OCI-LY7 (cell line): Measurements from ENCODE around the gene MAP4K1. TPM values are rescaled to one million over a fixed set of nuclear protein-coding genes. Genes with fewer than 3 reads are reported as not detected.

Experiments used
- BruUV-seq: library from RNA; stranded (reverse); fragments of 400-500 nt; replicated peaks from 2 replicates; lab custom pipeline; 2021; lab: Mats Ljungman, UMichigan
- CTCF ChIA-PET: fragments of 300-600 bp; sonication (Branson Sonifier 250); formaldehyde crosslinking; loops from one replicate; lab custom pipeline; 2022; ENCODE audit warnings: antibody characterized with exemption; ENCODE audit not compliant: unreplicated experiment; lab: Charles Lee
- POLR2A ChIA-PET: fragments of 300-600 bp; sonication (Branson Sonifier 250); formaldehyde crosslinking; loops from one replicate; lab custom pipeline; 2022; ENCODE audit warnings: antibody characterized with exemption; lab: Charles Lee
- DNase-seq: peaks from one replicate; pipeline ENCODE4 v3.0.0-alpha.2; 2015; ENCODE audit warnings: low spot score
- H2AFZ ChIP-seq: fragments of 200-600 bp; sonication (generic), shearing (Covaris generic); 2 replicates; pipeline ENCODE4 v1.6.1; 2014; ENCODE audit warnings: mild to moderate bottlenecking, antibody characterized with exemption, low read length, moderate library complexity
- H3K27ac ChIP-seq: fragments of 200-600 bp; sonication (generic); 2 replicates; pipeline ENCODE4 v1.5.1; 2014; ENCODE audit warnings: mixed run types, low read depth, mild to moderate bottlenecking, moderate library complexity, low read length, inconsistent platforms; ENCODE audit not compliant: poor library complexity, severe bottlenecking
- H3K36me3 ChIP-seq: fragments of 200-600 bp; sonication (generic); 2 replicates; pipeline ENCODE4 v1.6.1; 2014; ENCODE audit warnings: mild to moderate bottlenecking, antibody characterized with exemption, low read length, moderate library complexity, mixed read lengths; ENCODE audit not compliant: insufficient read depth
- H3K4me1 ChIP-seq: fragments of 200-600 bp; sonication (generic); 2 replicates; pipeline ENCODE4 v1.5.1; 2014; ENCODE audit warnings: mild to moderate bottlenecking, low read length; ENCODE audit not compliant: insufficient read depth, poor library complexity, severe bottlenecking
- H3K4me2 ChIP-seq: fragments of 200-600 bp; sonication (generic); 2 replicates; pipeline ENCODE4 v1.6.1; 2014; ENCODE audit warnings: mild to moderate bottlenecking, low read length
- H3K4me3 ChIP-seq: fragments of 200-600 bp; sonication (generic); 2 replicates; pipeline ENCODE4 v1.5.1; 2014; ENCODE audit warnings: mild to moderate bottlenecking, low read depth, low read length; ENCODE audit not compliant: poor library complexity, severe bottlenecking
- H3K79me2 ChIP-seq: fragments of 200-600 bp; sonication (generic); 2 replicates; pipeline ENCODE4 v1.6.1; 2016; ENCODE audit warnings: low read depth, mild to moderate bottlenecking, low read length, moderate library complexity, mixed read lengths; ENCODE audit not compliant: insufficient read depth
- H3K9me2 ChIP-seq: fragments of 200-600 bp; sonication (generic); 2 replicates; pipeline ENCODE4 v1.6.1; 2016; ENCODE audit warnings: mild to moderate bottlenecking, low read length, mixed read lengths; ENCODE audit not compliant: insufficient read depth
- H3K9me3 ChIP-seq: fragments of 200-600 bp; sonication (generic); 2 replicates; pipeline ENCODE4 v1.6.1; 2014; ENCODE audit warnings: mild to moderate bottlenecking, mixed run types, low read length, mixed read lengths
- H4K20me1 ChIP-seq: fragments of 200-600 bp; sonication (generic); 2 replicates; pipeline ENCODE4 v1.6.1; 2014; ENCODE audit warnings: mild to moderate bottlenecking, antibody characterized with exemption, low read length, moderate library complexity, mixed read lengths; ENCODE audit not compliant: insufficient read depth
- CTCF ChIP-seq: fragments of 200-600 bp; sonication (generic); conservative IDR thresholded peaks from 2 replicates; pipeline ENCODE4 v1.5.1; 2014; ENCODE audit warnings: mild to moderate bottlenecking, antibody characterized with exemption, low read length, moderate library complexity, mixed read lengths
- EZH2phosphoT487 ChIP-seq: fragments of 200-600 bp; sonication (generic); IDR thresholded peaks from 2 replicates; pipeline ENCODE4 v1.6.1; 2018; ENCODE audit warnings: low read depth, borderline replicate concordance, mild to moderate bottlenecking, mixed run types, antibody characterized with exemption, low read length, moderate library complexity, mixed read lengths
- intact Hi-C: fragments of 100-400 bp; cut with micrococcal nuclease; formaldehyde crosslinking; loops from one replicate; pipeline ENCODE4 v1.10.0; 2022; ENCODE audit not compliant: unreplicated experiment
- total RNA-seq, 2 experiments: library from RNA; depleted of rRNA in 1 of 2; stranded (reverse); fragments of >200 nt in 1 of 2; shearing (Covaris generic) in 1 of 2; gene quantifications; 2 replicates each; pipeline ENCODE4 v1.2.3, GENCODE V29; 2014 to 2022

MAP4K1 gene
- total RNA-seq, 2 experiments from 2014 or later = 102 to 331 TPM

- Histone ChIP-seq H3K79me2 (no peaks in the 10 kb centered on the region), H4K20me1 (no peaks in the 10 kb centered on the region), H3K4me2 (no peak overlapping the region), H3K9me2 (no peaks in the 10 kb centered on the region), H3K4me3 (no peak overlapping the region), H3K4me1 (no peaks in the 10 kb centered on the region), H3K27ac (no peak overlapping the region), H3K9me3 (no peaks in the 10 kb centered on the region), H2AFZ (no peak overlapping the region), H3K36me3 (no peaks in the 10 kb centered on the region)
- TF ChIP-seq EZH2phosphoT487 = no peak
- TF ChIP-seq CTCF = no peak
- intact Hi-C loops = no loop called here
- no peak for DNase-seq
- BruUV-seq = no TSS peak
- CTCF ChIA-PET = no interaction called here
- POLR2A ChIA-PET = no interaction called here
These were observed 52.1 kb downstream of the MAP4K1 start for GRCh38 chr19:38565691-38566105.

GRCh38 chr19:38564981-38565690 is 52.6 kb downstream of the MAP4K1 start:
- CTCF ChIA-PET = no interaction called here
- H3K9me3 ChIP-seq = no peaks in the 10 kb centered on the region
- H3K79me2 ChIP-seq = no peaks in the 10 kb centered on the region
- H3K4me3 ChIP-seq = no peak overlapping the region
- no peaks in the 10 kb centered on the region for H4K20me1 ChIP-seq
- no TSS peak for BruUV-seq
- no peaks in the 10 kb centered on the region for H3K4me1 ChIP-seq
- no peak for DNase-seq
- no peaks in the 10 kb centered on the region for H3K36me3 ChIP-seq
- no peaks in the 10 kb centered on the region for H3K9me2 ChIP-seq
- POLR2A ChIA-PET = interaction anchor here (0.5 kb wide), 1 partner anchor 73 kb away, joined by 3 read pairs; no protein-coding TSS in a partner anchor
- intact Hi-C loops = no loop called here
- H3K4me2 ChIP-seq = no peak overlapping the region
- TF ChIP-seq EZH2phosphoT487 = no peak
- no peak for TF ChIP-seq CTCF
- H3K27ac ChIP-seq = no peak overlapping the region
- H2AFZ ChIP-seq = no peak overlapping the region

- no TSS peak for BruUV-seq
- H3K4me1 ChIP-seq = peaks cover 10% of the 10 kb centered on the region
- ChIA-PET CTCF (no interaction called here), POLR2A (interaction anchor here (0.6 kb wide), 1 partner anchor 10 kb away, joined by 3 read pairs; no protein-coding TSS in a partner anchor)
- DNase-seq = no peak
- no peak overlapping the region for H3K4me2 ChIP-seq
- intact Hi-C loops = no loop called here
- no peaks in the 10 kb centered on the region for H3K79me2 ChIP-seq
- H3K4me3 ChIP-seq = no peak overlapping the region
- H3K36me3 ChIP-seq = no peaks in the 10 kb centered on the region
- no peak overlapping the region for H2AFZ ChIP-seq
- H4K20me1 ChIP-seq = no peaks in the 10 kb centered on the region
- no peak for TF ChIP-seq CTCF
- no peak for TF ChIP-seq EZH2phosphoT487
- no peaks in the 10 kb centered on the region for H3K9me2 ChIP-seq
- H3K9me3 ChIP-seq = no peaks in the 10 kb centered on the region
- no peak overlapping the region for H3K27ac ChIP-seq
These were observed 54.3 kb downstream of the MAP4K1 start for GRCh38 chr19:38563475-38563874.
